ENCODE data around the gene PIP5KL1.

PIP5KL1 gene

DNA sequence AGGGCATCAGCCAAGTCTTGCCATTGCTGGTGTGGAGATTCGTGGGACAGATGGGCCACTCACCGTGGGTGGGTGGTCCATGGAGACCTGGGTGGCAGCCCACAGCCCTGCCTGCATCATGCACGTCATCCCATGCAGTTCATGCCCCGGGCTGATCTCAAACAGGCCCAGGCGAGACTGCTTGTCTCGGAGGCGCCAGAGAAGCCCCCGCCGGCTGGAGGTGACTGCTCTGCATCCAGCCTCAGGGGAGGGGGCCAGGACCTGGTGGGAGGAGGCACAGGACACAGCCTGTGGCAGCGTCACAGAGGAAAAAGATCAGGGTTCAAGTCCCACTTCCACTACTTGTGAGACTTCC lies 975 bp downstream of the PIP5KL1 start:
- no peak for DNase-seq (ENCODE audit: low read depth)

DNA sequence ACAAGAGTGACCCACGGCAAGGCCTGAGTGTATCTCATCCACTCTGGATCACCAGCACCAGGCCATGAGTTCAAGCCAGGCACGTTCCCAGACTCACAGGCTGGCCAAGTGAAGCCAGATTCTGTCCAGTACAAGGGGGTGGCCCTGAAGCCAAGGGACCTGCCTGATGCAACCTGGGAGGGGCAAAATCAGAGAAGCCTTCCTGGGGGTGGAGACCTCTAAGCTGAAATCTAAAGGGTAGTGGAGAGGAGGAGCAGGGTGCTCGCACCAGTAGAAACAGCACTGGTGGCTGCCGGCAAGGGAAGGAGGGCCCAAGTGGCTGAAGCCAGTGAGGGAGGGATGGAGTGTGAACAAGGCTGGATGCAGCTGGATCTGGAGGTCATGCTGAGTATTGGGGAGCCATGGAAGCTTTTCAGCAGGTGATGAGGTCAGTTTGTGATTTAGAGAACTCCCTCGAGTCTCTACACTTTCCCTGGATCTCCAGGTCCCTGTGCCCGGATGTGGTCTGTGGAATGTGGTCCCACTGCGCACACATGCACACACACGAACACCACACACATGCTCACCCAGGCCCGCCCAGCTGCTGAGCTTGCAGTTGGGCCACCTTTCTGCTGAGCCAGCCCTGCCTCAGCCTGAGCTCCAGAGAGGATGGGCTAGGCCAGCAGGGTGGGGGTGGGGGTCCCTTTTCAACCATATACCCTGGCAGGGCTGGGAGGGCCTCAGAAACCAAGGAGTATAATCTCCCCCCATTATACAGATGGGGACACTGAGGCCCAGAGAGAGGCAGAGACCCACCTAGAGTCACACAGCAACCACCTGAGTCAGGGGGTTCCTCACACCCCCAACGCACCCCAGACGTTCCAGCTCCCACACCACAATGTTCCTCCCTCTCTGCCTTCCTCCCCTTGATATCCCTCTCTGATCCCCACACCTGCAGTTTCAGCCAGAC lies 1.6 kb downstream of the PIP5KL1 start:
- DNase-seq (ENCODE audit: low read depth): no peak

DNA sequence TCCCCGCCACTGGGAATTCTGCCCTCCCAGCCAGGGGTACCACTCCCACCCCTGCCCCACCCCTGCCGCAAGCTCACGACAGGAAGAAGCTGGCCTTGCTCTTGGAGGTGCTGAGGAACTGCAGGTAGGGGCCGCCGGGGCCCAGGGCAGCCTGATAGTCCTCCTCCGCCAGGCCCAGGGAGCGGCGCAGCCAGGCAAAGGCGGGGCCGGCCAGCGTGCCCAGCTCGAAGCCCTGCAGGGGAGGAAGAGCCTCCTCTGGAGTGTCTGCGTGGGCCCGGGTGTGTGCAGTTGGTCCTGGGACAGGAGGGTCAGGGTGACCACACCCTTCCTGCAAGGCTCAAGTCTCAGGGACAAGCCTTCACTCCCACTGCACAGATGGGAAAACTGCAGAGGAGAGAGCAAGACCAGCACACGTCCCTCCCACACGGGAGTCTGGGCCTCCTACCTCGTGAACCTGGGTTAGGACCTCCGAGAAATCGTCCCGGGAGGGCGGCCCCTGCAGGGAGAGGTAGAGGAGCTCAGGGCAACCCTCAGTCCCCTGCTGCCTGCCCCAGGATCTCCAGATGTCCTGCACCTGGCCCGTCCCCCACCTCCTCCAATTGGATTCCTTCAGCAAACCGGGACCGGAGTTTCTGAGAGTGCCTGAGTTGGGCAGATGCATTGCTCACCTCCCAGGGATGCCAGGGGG lies 2.4 kb downstream of the PIP5KL1 start:
- no peak for DNase-seq (ENCODE audit: low read depth)

DNA sequence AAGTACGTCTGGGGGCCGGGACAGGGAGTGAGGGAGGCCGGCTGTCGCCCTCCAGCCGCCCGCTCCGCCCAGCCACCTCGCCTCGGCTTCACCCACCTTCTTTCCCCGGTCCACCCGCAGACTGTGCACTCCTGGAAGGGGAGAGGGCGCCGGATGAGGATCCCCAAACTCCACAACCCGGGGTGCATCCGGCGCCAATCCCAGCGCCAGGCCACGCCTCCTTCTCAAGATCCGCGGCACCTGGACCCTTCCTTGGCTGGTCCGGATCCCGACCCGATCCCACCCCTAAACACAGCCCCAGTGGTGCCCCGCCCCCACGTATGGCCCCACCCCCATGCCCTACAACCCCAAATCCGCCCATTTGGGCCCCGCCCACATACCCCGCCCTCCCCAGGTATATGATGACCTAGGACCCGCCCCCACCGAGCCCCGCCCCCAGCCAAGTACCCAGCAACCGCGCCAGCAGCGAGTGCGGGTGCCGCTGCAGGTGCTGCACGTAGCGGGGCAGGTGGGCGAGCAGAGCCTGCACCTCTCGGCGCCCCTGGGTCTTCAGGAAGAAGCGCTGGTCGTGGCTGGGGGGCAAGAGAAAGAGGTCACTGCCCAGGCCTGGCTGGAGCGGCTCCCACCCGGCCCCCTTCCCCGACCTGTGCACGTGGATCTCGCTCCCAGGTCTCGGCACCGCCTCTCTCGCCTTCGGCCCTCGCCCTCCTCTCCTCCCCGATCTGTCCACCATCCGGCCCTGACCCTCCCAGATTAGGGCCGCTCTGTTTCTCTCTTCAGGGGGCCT lies 3.2 kb downstream of the PIP5KL1 start:
- no peak for DNase-seq (ENCODE audit: low read depth)

DNA sequence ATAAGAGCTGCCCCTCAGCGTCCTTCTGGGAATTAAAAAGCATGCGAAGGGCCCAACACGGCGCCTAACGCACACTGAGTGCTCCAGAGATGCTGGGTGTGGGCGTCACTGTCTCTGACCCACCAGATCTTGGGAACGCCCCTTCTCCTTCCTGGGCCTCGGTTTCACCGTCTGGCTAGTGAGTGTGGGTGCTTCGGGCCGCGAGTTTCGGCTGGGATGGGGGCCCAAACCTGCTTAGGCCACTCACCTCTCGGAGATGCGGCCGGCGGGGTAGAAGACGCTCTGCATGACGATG lies 3.7 kb downstream of the PIP5KL1 start:
- no peak for DNase-seq (ENCODE audit: low read depth)

DNA sequence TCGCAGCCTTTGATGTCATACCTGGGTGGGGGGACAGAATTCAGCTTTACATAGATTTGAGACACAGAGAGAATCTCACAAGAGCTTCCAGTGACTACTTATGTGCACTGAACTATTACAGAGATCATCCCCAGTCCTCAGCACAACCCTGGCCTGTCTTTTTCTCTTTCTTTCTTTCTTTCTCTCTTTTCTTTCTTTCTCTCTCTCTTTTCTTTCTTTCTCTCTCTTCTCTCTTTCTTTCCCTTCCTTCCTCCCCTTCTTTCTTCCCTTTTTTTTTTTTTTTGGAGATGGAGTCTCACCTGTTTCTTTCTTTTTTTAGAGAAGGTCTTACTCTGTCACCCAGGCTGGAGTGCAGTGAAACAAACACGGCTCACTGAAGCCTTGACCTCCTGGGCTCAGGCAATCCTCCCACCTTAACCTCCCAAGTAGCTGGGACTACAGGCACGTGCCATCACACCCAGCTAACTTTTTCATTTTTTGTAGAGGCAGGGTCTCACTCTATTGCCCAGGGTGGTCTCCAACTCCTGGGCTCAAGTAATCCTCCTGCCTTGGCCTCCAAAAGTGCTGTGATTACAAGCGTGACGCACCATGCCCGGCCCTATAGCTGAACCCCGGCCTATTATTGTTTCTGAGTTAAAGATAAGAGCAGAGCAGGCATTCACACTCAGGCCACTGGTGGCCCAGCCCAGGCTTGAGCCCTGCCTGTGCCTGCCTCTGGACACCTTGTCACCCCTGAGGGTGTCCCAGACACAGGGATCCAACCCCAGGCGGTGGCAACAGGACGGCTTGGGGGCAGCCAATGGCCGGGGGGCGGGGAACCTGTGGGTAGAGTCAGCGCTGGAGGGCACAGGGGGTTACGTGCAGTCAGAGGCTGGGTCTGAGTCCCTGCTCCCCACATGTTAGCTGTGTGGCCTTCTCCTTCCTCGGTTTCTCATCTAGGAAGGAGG lies 4.3 kb downstream of the PIP5KL1 start:
- DNase-seq (ENCODE audit: low read depth): no peak

DNA sequence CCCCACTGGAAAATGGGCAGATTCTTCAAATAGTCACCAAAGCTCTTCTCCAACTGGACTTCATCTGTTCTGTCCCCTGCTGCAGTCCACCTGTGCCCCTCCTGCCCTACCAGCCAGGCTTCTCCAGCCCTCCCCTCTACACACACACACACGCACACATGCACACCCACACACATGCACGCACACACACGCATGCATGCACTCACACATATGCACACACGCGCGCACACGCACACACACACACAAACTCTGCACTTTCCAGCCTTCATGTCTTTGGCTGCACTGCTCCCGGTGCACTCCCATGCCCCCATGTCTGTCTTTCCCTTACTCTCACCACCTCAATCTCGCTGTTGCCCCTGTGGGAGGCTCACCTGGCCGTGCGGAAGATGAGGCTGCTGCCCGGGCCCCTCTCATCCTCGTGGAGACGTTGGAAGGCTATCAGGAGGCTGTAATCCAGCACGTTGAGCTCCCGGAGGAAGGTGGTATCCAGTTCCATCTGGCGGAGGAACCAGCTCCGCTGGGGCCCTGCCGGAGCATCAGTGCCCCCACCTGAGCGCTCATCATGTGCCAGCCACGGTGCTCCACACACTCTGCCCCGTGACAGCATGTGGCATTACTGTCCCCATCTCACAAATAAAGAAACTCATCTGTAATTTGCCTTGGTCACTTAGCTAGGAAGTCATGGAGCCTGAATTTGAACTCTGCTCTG lies 5.7 kb downstream of the PIP5KL1 start:
- DNase-seq (ENCODE audit: low read depth): no peak

DNA sequence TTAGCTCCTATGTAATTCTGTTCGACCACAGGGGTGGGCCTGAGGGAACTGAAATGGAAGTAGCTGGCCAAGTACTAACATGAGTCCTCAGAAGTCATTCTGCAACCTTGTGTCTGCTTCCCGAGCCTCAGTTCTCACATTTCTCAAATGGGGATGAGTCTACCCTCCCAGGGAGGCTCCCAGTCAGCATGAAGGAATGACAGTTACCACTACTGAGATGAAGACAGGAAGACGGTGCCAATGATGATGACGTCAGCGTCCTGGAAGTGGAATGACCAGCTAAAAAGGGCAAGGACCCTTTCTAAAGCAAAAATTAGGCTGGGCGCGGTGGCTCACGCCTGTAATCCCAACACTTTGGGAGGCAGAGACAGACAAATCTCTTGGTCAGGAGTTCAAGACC lies 6.8 kb downstream of the PIP5KL1 start:
- DNase-seq (ENCODE audit: low read depth): no peak

DNA sequence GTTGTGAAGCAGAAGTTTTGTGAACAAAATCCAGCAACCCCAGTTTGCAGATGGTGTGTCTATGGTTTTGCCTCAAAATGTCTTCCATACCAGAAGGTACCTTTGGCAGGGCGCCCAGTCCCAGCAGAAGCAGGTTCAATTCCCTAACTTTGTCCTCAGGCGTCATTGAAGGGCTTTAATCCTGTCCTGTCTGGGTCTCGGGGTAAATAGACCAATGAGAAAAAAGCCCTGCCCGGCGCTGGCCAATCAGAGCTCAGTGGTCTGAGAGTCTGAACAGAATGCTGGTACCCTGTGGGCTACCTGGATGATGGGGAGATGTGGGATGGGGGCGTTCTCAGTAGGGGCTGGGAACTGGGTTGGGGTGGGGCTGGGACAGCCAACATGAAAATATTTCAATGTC lies 7.5 kb downstream of the PIP5KL1 start:
- no peak for DNase-seq (ENCODE audit: low read depth)

DNA sequence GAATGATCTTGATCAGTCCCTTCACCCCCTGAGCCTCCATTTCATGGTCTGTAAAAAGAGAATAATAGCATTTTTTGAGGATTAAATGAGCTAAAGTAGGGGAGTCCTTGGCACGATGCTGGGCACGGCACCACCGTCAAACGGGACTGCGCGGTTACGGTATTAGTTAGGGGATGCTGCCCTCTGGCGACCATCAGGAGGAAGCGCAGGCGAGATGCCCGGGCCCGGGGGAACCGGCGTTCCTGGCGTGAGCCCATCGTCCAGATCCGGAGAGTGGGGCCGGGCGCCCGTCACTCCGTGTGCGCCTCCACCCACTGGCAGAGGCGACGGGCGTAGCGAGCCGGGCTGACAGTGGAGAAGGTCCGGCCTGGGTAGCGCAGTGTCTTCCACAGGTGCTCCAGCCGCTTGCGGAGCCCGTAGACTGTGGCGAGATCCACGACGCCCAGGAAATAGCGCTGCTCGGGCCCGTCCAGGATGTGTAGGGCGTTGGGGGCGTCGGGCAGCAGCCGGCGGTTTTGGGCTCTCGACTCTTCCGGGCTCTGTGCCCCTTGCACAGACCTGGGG lies 8.9 kb downstream of the PIP5KL1 start:
- DNase-seq (ENCODE audit: low read depth): peak; percentile 57

DNA sequence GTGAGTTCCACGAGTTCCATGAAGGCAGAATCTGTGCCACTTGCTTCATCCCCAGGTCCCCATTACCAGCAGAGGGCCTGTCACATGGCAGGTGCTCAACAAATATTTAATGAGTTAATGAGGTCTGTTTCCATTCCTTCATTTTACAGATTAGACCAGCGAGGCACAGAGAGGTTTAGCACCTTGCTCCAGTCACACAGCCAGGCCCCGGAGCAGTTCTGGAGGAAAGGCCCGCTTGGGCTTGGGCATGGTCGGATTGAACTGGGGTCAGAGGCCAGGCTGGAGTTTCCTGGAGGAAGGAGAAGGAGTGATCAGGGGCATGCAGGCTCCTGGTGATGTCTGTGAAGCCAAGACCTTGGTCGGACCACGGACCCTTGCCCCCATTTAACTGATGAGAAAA lies 9.8 kb downstream of the PIP5KL1 start:
- no peak for DNase-seq (ENCODE audit: low read depth)

DNA sequence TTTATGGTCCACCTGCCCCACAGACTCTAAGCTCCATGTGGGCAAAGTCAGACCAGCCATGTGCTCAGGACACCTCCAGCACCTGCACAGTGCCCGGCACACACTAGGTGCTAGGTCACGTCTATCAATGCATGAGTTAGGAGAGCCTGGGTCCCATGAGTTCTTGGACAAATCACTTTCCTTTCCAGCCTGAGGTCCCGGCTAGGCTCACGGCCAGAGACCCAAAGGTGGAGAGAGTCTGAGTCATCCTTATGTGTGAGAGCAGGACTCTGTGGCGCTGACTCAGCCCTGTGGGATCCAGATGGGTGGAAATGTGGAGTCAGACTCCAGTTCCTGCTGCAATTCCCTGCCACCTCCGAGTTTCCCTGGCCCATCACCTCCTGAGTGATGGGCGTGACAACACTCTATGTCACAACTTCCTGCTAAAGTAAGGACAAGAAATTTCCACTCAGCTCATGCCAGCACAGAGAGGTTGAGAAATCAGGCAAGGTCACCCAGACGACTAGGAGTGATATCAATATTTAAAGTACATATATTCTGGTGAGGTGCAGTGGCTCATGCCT lies 11.2 kb downstream of the PIP5KL1 start:
- no peak for DNase-seq (ENCODE audit: low read depth)

DNA sequence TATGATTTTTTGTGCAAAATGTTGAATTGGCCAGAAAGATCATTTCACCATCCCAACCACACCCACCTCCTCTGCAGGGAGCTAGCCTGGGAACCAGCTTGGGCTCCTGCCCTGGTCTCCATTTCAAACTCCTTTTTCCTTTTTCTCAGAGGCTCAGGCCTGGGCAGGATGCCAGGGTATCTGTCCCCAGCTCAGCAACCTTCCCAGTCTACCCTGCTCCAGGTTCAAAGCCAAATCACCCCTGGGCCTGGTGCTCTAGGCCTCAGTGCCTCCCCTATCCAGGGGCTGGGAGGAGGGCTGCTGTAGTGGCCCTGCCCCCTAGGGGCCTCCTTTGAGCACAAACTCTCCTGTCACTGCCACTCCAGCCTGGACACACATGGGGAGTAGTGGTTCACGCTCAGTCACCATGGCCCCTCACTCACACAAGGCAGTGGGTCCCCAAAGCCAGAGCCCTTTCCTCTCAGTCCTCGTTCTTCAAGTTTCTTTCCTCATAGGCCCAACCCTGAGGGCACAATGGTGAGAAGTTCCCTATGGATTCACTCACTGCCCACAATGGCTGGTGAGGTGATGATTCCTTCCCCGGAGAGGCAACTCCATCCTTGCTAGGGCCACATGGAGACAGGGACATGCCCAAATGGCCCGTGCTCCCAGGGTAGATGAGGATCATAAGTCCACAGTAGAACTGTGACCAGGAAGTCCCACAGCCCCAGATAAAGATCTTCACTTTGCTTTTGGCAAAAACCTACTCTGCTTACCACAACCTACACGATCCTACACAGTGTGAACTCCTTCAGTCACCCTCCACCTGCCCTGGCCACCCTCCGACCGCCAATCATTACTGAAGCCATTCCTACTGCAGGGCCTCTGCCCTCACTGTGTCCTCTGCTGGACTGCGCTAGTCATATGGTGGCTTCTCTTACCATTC lies 12.1 kb downstream of the PIP5KL1 start:
- DNase-seq (ENCODE audit: low read depth): no peak

DNA sequence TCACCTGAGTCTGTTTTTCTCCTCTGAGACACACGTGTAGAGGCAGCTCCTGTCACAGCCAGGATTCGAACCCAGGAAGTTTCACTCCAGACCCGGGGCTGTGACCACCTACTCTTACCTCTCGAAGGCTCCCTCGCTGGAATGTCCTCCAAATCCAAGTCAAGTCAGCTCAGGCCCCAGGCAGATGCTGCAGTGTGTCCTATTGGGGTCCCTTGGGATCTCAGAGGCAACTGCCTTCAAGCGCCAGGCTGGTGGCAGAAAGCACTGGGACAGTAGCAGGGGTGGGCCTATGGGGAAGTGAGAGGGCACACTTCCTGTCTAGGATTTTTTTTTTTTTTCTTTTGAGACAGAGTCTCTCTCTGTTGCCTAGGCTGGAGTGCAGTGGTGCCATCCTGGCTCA lies 13.0 kb downstream of the PIP5KL1 start:
- no peak for DNase-seq (ENCODE audit: low read depth)

DNA sequence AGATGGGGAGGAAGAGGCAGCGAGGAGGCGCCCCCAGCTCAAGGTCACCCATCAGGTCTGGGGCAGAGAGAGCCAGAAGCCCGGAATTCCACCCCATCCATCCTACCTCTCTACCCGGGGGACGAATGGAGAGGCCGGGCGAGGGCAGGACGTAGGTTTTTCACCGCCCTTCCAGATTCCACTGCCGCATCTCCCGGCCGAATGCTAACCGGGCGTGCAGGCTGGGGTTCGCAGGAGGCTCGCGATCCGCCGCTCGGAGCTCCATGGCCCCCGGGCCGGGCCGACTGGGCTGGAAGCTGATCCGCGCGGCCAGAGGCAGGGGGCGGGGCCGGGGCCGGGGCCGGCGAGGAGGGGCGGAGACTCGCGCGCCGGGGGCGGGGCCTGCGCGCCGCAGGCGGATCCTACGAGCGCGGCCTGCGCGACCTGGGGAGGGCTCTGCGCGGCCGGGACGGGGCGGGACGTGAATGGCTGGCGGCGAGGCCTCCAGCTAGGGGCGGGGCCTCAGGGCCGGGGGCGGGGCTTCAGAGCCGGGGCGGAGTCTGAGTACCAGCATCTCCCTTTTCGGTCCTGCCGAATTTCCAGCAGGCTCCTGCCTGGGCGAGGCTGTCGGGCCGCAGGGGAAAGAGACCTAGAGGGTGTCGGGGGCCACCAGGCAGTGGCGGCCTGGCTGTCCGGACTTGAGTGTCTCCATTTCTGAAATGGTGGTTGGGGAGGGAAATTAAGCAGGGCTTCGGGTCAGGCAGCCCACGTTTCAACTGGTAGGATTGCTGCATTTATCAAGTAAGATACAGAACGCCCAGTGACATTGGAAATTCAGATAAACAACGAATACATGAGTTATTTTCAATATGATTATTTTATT lies 13.6 kb downstream of the PIP5KL1 start, which contains the start of gene ST6GALNAC4:
Gene ST6GALNAC4, minus strand, starts transcription at position 322 of the 862 bp plus-strand sequence. CDS start 622 bp downstream, outside the sequence.
- peak; percentile 95 for DNase-seq (ENCODE audit: low read depth)

DNA sequence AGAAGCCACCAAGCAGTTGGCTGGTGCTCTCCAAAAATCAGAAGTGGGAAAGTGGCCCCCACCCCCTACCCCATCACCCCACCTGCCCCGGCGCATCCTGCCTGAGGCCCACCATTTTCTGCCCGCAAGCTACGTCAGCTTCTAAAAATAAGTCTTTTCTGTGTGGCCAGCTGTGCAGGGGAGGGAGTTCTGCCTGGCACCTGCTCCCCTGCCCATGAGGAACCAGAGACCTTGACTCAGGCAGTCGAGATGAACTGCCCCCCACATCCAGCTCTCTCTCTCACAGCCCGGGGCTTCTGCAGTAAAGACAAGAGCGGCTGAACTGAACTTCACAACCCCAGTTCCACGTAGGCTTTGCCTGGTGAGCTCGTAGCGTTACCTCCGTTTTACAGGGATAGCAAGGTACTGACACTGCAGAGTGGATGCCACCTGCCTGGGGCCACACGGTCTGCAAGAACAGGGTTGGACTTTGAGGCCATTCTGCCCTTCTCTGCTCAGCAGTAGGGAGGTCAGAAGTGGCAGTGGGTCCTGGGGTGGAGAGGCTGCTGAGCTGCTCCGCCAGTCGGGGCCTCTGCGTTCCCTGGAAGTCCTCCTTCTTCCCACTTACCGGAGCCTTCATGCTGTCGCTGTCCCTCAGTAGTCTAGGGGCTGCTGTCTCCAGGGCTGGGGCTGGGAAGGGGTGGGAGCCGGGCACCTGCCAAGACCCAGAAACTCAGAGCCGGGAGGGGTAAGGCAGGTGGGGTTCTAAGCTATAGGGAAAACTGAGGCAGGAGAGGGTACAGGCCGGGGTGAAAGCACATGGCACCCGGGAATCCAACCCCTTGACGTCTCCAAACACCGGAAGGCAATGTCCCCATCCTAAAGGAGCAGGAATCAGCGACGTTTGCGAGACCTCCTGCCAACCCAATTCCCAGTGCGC lies 14.5 kb downstream of the PIP5KL1 start:
- no peak for DNase-seq (ENCODE audit: low read depth)

DNA sequence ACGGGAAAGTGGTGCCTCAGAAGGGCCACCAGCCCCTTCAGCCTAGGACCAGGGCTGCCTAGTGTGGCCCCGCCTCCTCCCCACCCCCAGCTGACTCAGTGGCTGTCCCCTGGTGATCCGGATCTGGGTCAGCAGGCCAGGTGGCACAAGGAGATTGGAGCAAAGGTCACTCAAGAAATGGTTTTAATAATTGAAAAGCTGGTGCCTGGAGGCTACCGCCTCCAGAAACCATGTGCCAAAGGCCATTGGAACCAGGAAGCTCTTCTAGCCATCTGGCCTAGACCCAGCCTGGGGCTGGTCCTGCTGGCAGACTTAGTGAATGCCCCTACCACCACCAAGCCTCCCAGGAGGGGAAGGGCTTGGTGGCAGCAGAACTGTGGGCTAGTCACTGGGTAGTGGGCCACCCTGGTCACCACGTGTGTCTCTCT lies 15.2 kb downstream of the PIP5KL1 start:
- no peak for DNase-seq (ENCODE audit: low read depth)

Data from stimulated activated CD8-positive, alpha-beta memory T cell treated with anti-CD3 and anti-CD28 coated beads, Interleukin-7, amount 100 ng/mL, for 24 hours (primary cell).